PFSK-1 (cell line): ENCODE measurements around the gene CWC25.
A peak's percentile ranks its signal among the peaks of the same experiment; 100 is the strongest.

Experiments
- POLR2AphosphoS5 ChIP-seq: IDR thresholded peaks from 2 replicates; pipeline ENCODE4 v1.6.1; 2012; ENCODE audit warnings: low read depth, mild to moderate bottlenecking, control low read depth, low read length, moderate library complexity
- REST ChIP-seq, 2 experiments: IDR thresholded peaks; 2 replicates each; pipeline versions ENCODE4 v1.6.1 to v1.8.0; 2011 to 2012; ENCODE audit warnings: low read depth in 2 of 2, low read length in 2 of 2, control low read depth in 1 of 2, inconsistent platforms in 1 of 2, mild to moderate bottlenecking in 1 of 2, moderate library complexity in 1 of 2; ENCODE audit not compliant: insufficient read depth in 1 of 2
- SIN3A ChIP-seq: IDR thresholded peaks from 2 replicates; pipeline ENCODE4 v1.6.1; 2012; ENCODE audit warnings: mild to moderate bottlenecking, low read length, moderate library complexity, borderline replicate concordance; ENCODE audit not compliant: insufficient read depth

GRCh38 chr17:38869526-38870258, 44.6 kb upstream of the CWC25 start, which contains the start of gene LASP1:
- TF ChIP-seq REST (IDR thresholded peaks at IDR 0.05; ENCODE audit: insufficient read depth in 1 of 2, low read depth in 2 of 2, low read length in 2 of 2) (no peak), SIN3A (peak; percentile 90; the same call in 1 of the 2 replicates), POLR2AphosphoS5 (peak; percentile 97)
